ENCODE data around the gene AK3.

AK3 gene

DNA sequence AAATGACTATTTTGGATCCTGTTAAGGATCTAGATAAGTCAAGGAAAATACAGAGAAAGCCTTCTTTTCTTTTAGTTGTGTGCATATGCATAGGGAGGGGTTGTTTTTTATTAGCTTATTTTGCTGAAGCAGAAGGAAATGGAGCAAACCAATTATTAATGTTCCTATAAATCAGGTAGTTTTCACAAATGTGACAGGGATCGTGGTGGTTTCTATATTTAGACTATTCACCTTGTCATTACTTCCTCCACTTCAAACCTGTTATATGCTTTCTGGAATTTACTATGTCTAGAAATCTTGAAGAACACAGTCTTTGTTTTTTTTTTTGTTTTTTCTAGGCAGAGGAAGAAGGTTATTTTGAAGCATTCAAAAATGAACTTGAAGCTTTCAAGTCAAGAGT, 39.5 kb downstream of the AK3 start:
- DNase-seq = no peak

DNA sequence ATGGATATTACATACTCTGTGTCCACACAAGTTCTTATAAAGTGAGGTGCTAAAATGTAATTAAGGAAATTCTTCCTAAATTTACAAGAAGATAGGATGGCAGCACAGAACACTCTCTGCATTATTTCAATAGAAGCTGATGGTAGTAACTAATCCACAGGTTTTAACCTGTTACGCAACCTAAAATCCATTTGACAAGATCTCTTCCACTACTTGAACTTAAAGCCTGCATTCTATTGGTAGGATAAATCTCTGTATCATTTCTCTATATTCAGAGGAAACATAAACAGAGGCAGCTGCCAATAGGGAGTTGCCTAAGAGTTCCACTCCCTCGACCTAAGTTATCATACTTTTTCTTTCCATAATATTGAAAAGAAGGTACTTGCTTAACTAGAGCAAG, 40.1 kb downstream of the AK3 start:
- DNase-seq = no peak

GRCh38 chr9:4700091-4700490, 40.9 kb downstream of the AK3 start:
- no peak for DNase-seq

DNA sequence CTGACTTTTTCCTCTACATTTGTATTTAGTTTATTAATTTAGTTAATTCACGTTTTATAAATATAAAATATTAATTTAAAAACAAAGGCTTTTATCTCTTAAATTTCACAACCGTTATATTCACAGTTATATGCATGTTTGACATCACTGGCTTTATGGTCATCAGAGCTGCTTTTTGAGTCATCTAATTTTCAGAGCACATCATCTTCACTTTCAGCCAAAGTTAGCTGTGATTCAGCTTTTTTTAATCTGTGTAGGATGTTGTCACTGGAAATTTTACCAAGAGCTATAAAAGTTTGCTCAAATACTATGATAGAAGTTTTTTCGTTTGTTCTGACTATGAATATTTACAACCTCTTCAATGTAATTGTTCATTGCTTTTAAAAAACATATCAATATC, 49.2 kb downstream of the AK3 start:
- DNase-seq = no peak

DNA sequence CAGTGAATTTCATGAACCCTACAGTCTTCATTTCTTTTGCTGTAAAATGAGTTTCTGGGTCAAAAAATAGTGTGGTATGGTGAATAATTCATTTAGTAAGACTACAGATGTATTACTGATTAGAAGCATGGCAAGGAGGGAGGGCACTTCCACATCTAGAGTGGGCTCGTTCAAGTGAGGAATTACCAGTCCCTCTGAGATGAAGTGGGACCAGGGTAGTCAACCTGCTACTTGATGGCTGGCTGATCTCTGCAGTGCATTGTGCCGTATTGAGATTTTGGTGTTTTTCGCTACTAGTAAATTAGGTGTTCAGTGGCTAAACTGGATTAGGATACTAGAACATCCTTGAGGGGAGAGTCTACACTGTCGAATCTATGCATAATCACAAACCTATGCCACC, 50.9 kb downstream of the AK3 start:
- DNase-seq = no peak

DNA sequence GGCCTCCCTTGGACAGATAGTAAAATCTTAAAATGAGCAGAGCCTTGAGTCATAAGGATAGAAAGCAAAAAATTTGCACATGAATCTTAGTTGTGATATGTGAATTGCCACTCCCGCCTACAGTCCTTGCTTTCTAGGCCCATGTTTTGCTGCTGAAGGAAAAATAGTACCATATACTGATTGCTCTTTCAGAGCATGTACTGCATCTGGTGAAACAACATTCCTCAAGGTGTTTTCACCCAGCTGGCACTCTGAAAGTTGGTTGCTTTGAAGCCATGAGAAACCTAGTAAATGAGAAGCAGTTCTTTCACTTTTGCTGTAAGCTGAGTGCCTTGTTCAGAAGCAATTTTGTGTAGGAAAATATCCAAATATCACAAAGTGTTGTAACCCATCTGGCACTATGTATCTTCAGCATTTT, 51.3 kb downstream of the AK3 start:
- no peak for DNase-seq

- DNase-seq = no peak
Measured at GRCh38 chr9:4689021-4689420, 52.0 kb downstream of the AK3 start.

- no peak for DNase-seq
Measured at GRCh38 chr9:4686584-4686983, 54.4 kb downstream of the AK3 start.

GRCh38 chr9:4686112-4686511, 54.9 kb downstream of the AK3 start:
- no peak for DNase-seq

- DNase-seq = no peak
Measured at GRCh38 chr9:4684820-4685219, 56.2 kb downstream of the AK3 start.

GRCh38 chr9:4680750-4681149, 60.3 kb downstream of the AK3 start:
- no peak for DNase-seq

- DNase-seq = no peak
Measured at GRCh38 chr9:4680173-4680525, 60.9 kb downstream of the AK3 start.

- DNase-seq = peak; percentile 73
Measured at GRCh38 chr9:4679268-4680172, 61.5 kb downstream of the AK3 start, which contains the start of gene CDC37L1. TSS of gene CDC37L1 (plus strand) at chr9:4679569. CDS start at chr9:4679768, 199 bp downstream.

GRCh38 chr9:4678679-4679267, 62.2 kb downstream of the AK3 start:
- DNase-seq = no peak

GRCh38 chr9:4677392-4677791, 63.6 kb downstream of the AK3 start:
- no peak for DNase-seq

DNA sequence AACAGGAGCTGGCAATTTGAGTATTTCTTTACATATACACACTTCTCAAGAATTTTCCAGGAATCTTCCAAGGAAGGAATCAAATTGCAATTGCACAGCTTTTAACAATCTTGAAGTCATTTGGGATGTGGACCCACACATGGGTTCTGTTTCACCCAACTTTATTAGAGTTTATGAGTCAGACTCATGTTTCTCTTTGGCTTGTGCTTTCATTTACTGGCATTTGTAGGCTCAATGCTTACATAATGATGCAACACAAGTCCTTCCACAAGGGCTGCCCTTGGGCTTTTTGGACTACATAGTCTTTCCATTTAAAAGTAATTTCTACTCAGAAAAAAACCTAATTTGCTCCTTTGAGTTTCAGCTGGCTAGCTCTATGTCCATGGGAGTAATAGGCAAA, 66.2 kb downstream of the AK3 start:
- DNase-seq = peak; percentile 19

DNA sequence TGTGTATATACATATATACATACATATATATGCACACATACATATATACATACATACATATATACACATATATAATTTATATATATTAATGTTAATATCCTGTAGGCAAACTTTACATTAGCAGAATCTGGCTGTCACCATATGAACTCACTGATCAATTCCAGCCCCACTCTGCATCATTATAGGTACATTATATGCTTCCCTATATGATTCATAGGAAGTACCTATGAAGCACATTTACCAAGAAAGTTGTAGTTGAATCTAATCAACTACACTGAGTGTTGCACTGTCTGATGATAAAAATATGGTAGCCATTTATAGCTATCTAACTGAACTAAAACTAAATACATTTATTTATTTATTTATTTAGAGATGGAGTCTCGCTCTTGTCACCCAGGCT, 69.3 kb downstream of the AK3 start:
- no peak for DNase-seq

GRCh38 chr9:4670591-4670990, 70.4 kb downstream of the AK3 start:
- DNase-seq = no peak

DNA sequence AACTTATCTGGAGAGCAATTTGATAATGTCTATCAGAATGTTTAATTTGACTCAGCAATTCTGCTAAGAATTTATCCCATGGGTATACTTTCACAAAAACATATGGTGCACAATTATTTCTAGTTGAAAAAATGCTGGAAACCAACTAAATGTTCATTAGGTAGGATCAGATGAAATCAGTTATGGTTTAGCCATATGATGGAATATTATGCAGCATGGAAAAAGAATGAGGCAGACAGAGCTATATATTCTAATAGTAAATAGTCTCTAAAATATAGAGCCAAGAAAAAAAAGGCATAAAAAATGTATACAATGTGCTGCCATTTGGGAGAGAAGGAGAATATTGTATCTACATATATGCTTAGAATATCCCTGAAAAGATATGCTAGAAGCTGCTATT, 71.1 kb downstream of the AK3 start:
- no peak for DNase-seq

GRCh38 chr9:4668604-4669003, 72.4 kb downstream of the AK3 start:
- no peak for DNase-seq

- no peak for DNase-seq
Measured at GRCh38 chr9:4667681-4668080, 73.3 kb downstream of the AK3 start.

GRCh38 chr9:4666042-4666699, 74.8 kb downstream of the AK3 start, which contains the start of gene SPATA6L:
TSS of gene SPATA6L (minus strand) at chr9:4666480. CDS start at chr9:4666250, 230 bp downstream.
- DNase-seq = no peak

- DNase-seq = no peak
Measured at GRCh38 chr9:4665357-4665756, 75.6 kb downstream of the AK3 start.

GRCh38 chr9:4663956-4664355, 77.0 kb downstream of the AK3 start:
- DNase-seq = no peak

Measured in T1000 (cell line).